ENCODE measurements around the gene SKI.

SKI gene

GRCh38 chr1:2352897-2353550 is 124.9 kb downstream of the SKI start:
- no peak for TF ChIP-seq CTCF (IDR thresholded peaks at IDR 0.05; ENCODE audit: borderline replicate concordance, extremely low read depth, low read length, poor library complexity, severe bottlenecking)

GRCh38 chr1:2353551-2354438 is 125.7 kb downstream of the SKI start:
- Histone ChIP-seq H3K4me3 (ENCODE audit: low read depth in 1 of 2, low read length in 2 of 2) (no peak overlapping the region), H3K27ac (ENCODE audit: low read length) (no peak overlapping the region), H3K4me2 (ENCODE audit: insufficient read depth, low read length) (no peak overlapping the region), H3K27me3 (ENCODE audit: insufficient read depth, low read length, poor library complexity) (no peaks in the 10 kb centered on the region), H3K79me2 (ENCODE audit: insufficient read depth, low read length) (no peaks in the 10 kb centered on the region), H4K20me1 (ENCODE audit: insufficient read depth, low read length) (no peaks in the 10 kb centered on the region; the same call in 1 of the 2 replicates), H3K9me3 (ENCODE audit: insufficient read depth, low read length, severe bottlenecking) (no peaks in the 10 kb centered on the region), H3K9ac (ENCODE audit: low read depth, low read length) (no peak overlapping the region), H3K4me1 (ENCODE audit: insufficient read depth, low read length) (no peaks in the 10 kb centered on the region), H2AFZ (ENCODE audit: low read depth, low read length) (no peak overlapping the region), H3K36me3 (ENCODE audit: insufficient read depth, low read length) (no peaks in the 10 kb centered on the region)
- ATAC-seq (ENCODE audit: insufficient read depth, low read depth) (no peak), DNase-seq (no peak)
- TF ChIP-seq EZH2 (IDR thresholded peaks at IDR 0.05; ENCODE audit: borderline replicate concordance, low read depth, low read length, severe bottlenecking), result no peak

More at GRCh38 chr1:2352897-2353550, 124.9 kb downstream of the SKI start:
- Histone ChIP-seq H3K4me2 (ENCODE audit: insufficient read depth, low read length) (no peak overlapping the region), H3K9ac (ENCODE audit: low read depth, low read length) (no peak overlapping the region), H2AFZ (ENCODE audit: low read depth, low read length) (no peak overlapping the region), H4K20me1 (ENCODE audit: insufficient read depth, low read length) (no peaks in the 10 kb centered on the region; the same call in 1 of the 2 replicates), H3K4me3 (ENCODE audit: low read depth in 1 of 2, low read length in 2 of 2) (no peak overlapping the region), H3K27ac (ENCODE audit: low read length) (no peak overlapping the region), H3K79me2 (ENCODE audit: insufficient read depth, low read length) (no peaks in the 10 kb centered on the region), H3K36me3 (ENCODE audit: insufficient read depth, low read length) (no peaks in the 10 kb centered on the region), H3K27me3 (ENCODE audit: insufficient read depth, low read length, poor library complexity) (no peaks in the 10 kb centered on the region), H3K4me1 (ENCODE audit: insufficient read depth, low read length) (no peaks in the 10 kb centered on the region), H3K9me3 (ENCODE audit: insufficient read depth, low read length, severe bottlenecking) (no peaks in the 10 kb centered on the region)
- ATAC-seq (ENCODE audit: insufficient read depth, low read depth) (no peak), DNase-seq (no peak)

- Histone ChIP-seq H3K36me3 (ENCODE audit: insufficient read depth, low read length) (no peaks in the 10 kb centered on the region), H4K20me1 (ENCODE audit: insufficient read depth, low read length) (no peaks in the 10 kb centered on the region; the same call in 1 of the 2 replicates), H3K27me3 (ENCODE audit: insufficient read depth, low read length, poor library complexity) (no peaks in the 10 kb centered on the region), H3K4me1 (ENCODE audit: insufficient read depth, low read length) (no peaks in the 10 kb centered on the region), H3K79me2 (ENCODE audit: insufficient read depth, low read length) (no peaks in the 10 kb centered on the region), H3K9ac (ENCODE audit: low read depth, low read length) (no peak overlapping the region), H3K4me3 (ENCODE audit: low read depth in 1 of 2, low read length in 2 of 2) (no peak overlapping the region), H3K4me2 (ENCODE audit: insufficient read depth, low read length) (no peak overlapping the region), H2AFZ (ENCODE audit: low read depth, low read length) (no peak overlapping the region), H3K27ac (ENCODE audit: low read length) (no peak overlapping the region), H3K9me3 (ENCODE audit: insufficient read depth, low read length, severe bottlenecking) (no peaks in the 10 kb centered on the region)
- TF ChIP-seq CTCF (IDR thresholded peaks at IDR 0.05; ENCODE audit: borderline replicate concordance, extremely low read depth, low read length, poor library complexity, severe bottlenecking) (no peak), EZH2 (IDR thresholded peaks at IDR 0.05; ENCODE audit: borderline replicate concordance, low read depth, low read length, severe bottlenecking) (no peak)
- ATAC-seq (ENCODE audit: insufficient read depth, low read depth), result no peak
- no peak for DNase-seq
These were observed 126.6 kb downstream of the SKI start for GRCh38 chr1:2354511-2355372.
